ENCODE results near the gene JAK3.
A peak's percentile ranks its signal among the peaks of the same experiment; 100 is the strongest.
"Not testable (repeated sequence)": the region's sequence is repeated elsewhere in the genome, so short reads cannot be mapped to it uniquely, and the experiment has no call there.

JAK3 gene

GRCh38 chr19:17847538-17848366 lies at the start of gene JAK3:
TSS of gene JAK3 (minus strand) at chr19:17847982. CDS start at chr19:17844417, 3,565 bp downstream.
- peak; percentile 85 for DNase-seq (ENCODE audit: low read depth)

- DNase-seq (ENCODE audit: low read depth): no peak
Measured at GRCh38 chr19:17893766-17894165, 46.0 kb upstream of the JAK3 start.

GRCh38 chr19:17889609-17890214 lies 41.9 kb upstream of the JAK3 start:
- DNase-seq (ENCODE audit: low read depth): no peak

- no peak for DNase-seq (ENCODE audit: low read depth)
Measured at GRCh38 chr19:17888260-17888659, 40.5 kb upstream of the JAK3 start.

- DNase-seq (ENCODE audit: low read depth): not testable (repeated sequence)
Measured at GRCh38 chr19:17887221-17887620, 39.4 kb upstream of the JAK3 start.

GRCh38 chr19:17886515-17886914 lies 38.7 kb upstream of the JAK3 start:
- no peak for DNase-seq (ENCODE audit: low read depth)

- no peak for DNase-seq (ENCODE audit: low read depth)
Measured at GRCh38 chr19:17883627-17884410, 36.0 kb upstream of the JAK3 start.

- no peak for DNase-seq (ENCODE audit: low read depth)
Measured at GRCh38 chr19:17881701-17882100, 33.9 kb upstream of the JAK3 start.

GRCh38 chr19:17879466-17879865 lies 31.7 kb upstream of the JAK3 start:
- no peak for DNase-seq (ENCODE audit: low read depth)

- DNase-seq (ENCODE audit: low read depth): no peak
Measured at GRCh38 chr19:17877696-17878095, 29.9 kb upstream of the JAK3 start.

GRCh38 chr19:17874758-17875135 lies 27.0 kb upstream of the JAK3 start:
- DNase-seq (ENCODE audit: low read depth): no peak

- DNase-seq (ENCODE audit: low read depth): peak; percentile 53
Measured at GRCh38 chr19:17873786-17874757, 26.3 kb upstream of the JAK3 start.

- DNase-seq (ENCODE audit: low read depth): no peak
Measured at GRCh38 chr19:17872251-17873001, 24.6 kb upstream of the JAK3 start.

GRCh38 chr19:17871878-17872250 lies 24.1 kb upstream of the JAK3 start, which contains the start of gene SLC5A5:
TSS of gene SLC5A5 (plus strand) at chr19:17871945. CDS start at chr19:17872320, 375 bp downstream.
- no peak for DNase-seq (ENCODE audit: low read depth)

GRCh38 chr19:17871032-17871877 lies 23.5 kb upstream of the JAK3 start:
- DNase-seq (ENCODE audit: low read depth): no peak

GRCh38 chr19:17869114-17869608 lies 21.4 kb upstream of the JAK3 start:
- no peak for DNase-seq (ENCODE audit: low read depth)

- no peak for DNase-seq (ENCODE audit: low read depth)
Measured at GRCh38 chr19:17868669-17869068, 20.9 kb upstream of the JAK3 start.

- DNase-seq (ENCODE audit: low read depth): no peak
Measured at GRCh38 chr19:17866964-17867486, 19.2 kb upstream of the JAK3 start.

- no peak for DNase-seq (ENCODE audit: low read depth)
Measured at GRCh38 chr19:17866312-17866963, 18.7 kb upstream of the JAK3 start.
